KOPT-K1 (cell line): Measurements from ENCODE around the gene SEL1L3.

Source experiments
- H3K27ac ChIP-seq: fragments of 200-600 bp; sonication (generic); 2 replicates; pipeline ENCODE4 v1.5.1; 2016; ENCODE audit warnings: antibody characterized with exemption, mild to moderate bottlenecking, low read depth, low read length; ENCODE audit not compliant: poor library complexity, severe bottlenecking
- H3K36me3 ChIP-seq: fragments of 200-600 bp; sonication (generic); 2 replicates; pipeline ENCODE4 v1.5.1; 2017; ENCODE audit warnings: antibody characterized with exemption, mild to moderate bottlenecking, low read length, moderate library complexity; ENCODE audit not compliant: insufficient read depth
- H3K9me3 ChIP-seq: fragments of 200-600 bp; sonication (generic); 2 replicates; pipeline ENCODE4 v1.5.1; 2017; ENCODE audit warnings: antibody characterized with exemption, low read length, mild to moderate bottlenecking; ENCODE audit not compliant: insufficient read depth, poor library complexity, severe bottlenecking

The SEL1L3 gene

DNA sequence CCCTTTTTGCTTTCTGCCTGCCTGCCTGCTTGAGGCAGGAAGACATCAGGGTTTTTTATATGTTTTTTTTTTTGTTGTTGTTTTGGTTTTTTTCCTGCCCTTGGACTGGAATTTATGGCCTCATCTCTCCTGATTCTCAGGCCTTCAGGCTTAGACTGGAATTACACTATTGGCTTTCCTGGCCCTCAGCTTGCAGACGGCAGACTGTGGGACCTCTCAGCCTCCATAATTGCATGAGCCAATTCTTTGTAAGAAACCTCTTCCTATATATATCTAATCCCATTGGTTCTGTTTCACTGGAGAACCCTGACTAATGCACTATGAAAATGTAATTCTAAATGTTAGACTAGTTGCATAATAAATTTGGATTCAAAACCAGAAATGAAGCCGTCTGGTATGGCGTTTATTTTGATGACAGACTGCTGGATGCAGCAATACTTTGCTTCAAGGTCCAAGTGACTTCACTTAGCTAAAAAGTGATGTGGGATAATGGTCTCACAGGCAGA, 59.0 kb downstream of the SEL1L3 start:
- H3K27ac ChIP-seq = no peak overlapping the region
- no peaks in the 10 kb centered on the region for H3K36me3 ChIP-seq
- no peaks in the 10 kb centered on the region for H3K9me3 ChIP-seq

GRCh38 chr4:25801594-25801993, 61.2 kb downstream of the SEL1L3 start:
- H3K9me3 ChIP-seq = no peaks in the 10 kb centered on the region
- H3K27ac ChIP-seq = no peak overlapping the region
- no peaks in the 10 kb centered on the region for H3K36me3 ChIP-seq

- no peaks in the 10 kb centered on the region for H3K36me3 ChIP-seq
- H3K27ac ChIP-seq = no peak overlapping the region
Measured at GRCh38 chr4:25800245-25800644, 62.5 kb downstream of the SEL1L3 start.

GRCh38 chr4:25799522-25799921, 63.3 kb downstream of the SEL1L3 start:
- Histone ChIP-seq H3K36me3 (no peaks in the 10 kb centered on the region), H3K27ac (no peak overlapping the region)

More at GRCh38 chr4:25800245-25800644, 62.5 kb downstream of the SEL1L3 start:
- no peaks in the 10 kb centered on the region for H3K9me3 ChIP-seq

GRCh38 chr4:25797136-25797535, 65.7 kb downstream of the SEL1L3 start:
- H3K36me3 ChIP-seq = no peaks in the 10 kb centered on the region
- H3K27ac ChIP-seq = no peak overlapping the region
- no peaks in the 10 kb centered on the region for H3K9me3 ChIP-seq

More at GRCh38 chr4:25799522-25799921, 63.3 kb downstream of the SEL1L3 start:
- H3K9me3 ChIP-seq = no peaks in the 10 kb centered on the region

DNA sequence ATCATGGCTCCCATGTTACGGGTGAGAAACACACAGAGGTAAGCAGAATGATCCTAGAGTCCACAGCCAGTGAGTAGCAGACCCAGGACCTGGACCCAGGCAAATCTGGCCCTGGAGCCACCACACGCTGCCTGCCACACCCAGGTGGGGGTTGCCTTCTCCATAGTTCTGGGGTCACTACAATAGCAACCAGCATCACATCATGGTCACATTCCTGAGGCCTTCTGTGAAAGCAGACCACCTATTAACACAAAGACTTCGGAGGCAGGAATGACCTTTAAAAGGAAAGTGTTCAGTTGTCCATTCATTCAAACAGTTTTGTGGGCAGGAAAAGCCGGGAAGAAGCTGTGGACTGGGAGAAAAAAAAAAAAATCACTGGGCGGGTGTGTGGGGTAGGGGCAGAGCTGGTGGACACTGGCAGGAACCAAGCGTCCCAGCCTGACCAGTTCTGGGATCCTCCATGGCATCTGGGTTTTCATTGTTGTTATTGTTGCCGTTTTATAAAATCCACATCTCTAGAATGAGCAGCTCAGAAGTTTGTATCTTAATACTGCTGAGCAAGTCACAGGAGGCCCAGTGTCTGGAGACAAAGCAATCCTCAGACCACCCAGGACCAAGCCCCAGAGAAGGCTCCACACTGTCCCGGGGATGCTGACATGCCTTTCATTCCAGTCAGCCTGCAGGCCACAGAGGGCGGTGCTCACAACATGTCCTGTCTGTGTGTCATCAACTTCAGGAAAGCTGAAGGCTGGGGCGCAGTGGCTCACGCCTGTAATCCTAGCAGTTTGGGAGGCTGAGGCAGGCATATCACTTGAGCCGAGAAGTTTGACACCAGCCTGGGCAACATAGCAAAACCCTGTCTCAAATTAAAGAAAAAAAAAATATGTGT, 67.0 kb downstream of the SEL1L3 start:
- Histone ChIP-seq H3K27ac (no peak overlapping the region), H3K36me3 (no peaks in the 10 kb centered on the region), H3K9me3 (no peaks in the 10 kb centered on the region)

- Histone ChIP-seq H3K9me3 (no peaks in the 10 kb centered on the region), H3K36me3 (no peaks in the 10 kb centered on the region), H3K27ac (no peak overlapping the region)
Measured at GRCh38 chr4:25795091-25795490, 67.7 kb downstream of the SEL1L3 start.

- Histone ChIP-seq H3K36me3 (no peaks in the 10 kb centered on the region), H3K27ac (no peak overlapping the region), H3K9me3 (no peaks in the 10 kb centered on the region)
Measured at GRCh38 chr4:25792876-25793275, 69.9 kb downstream of the SEL1L3 start.

DNA sequence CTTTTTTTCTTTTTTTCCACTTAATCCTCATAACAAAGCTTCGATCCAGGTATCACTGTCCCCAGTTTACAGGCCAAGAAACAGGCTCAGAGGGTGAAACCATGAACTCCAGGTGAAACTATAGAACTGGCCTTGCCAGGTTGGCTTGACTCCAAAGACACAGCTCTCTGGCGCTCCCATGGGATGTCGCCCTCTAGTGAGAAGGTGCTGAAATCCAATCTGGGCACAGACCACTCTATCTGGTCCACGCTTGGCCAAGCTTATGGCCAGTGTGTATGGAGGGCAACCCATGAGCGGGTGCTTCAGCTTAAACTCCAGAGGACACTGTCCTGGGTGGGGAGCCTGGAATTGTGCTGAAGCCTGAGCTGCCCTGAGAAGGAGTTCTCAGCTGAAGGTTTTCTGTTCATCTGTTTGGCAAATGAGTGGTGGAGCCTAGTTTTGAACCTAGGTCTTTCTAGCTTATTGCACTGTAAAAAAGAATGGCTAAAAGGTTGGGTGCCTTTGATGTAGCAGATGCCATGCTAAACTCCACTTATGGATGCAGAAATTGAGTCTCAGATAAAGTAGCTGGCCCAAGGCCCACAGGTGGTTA, 70.5 kb downstream of the SEL1L3 start:
- H3K9me3 ChIP-seq = no peaks in the 10 kb centered on the region
- H3K36me3 ChIP-seq = no peaks in the 10 kb centered on the region
- no peak overlapping the region for H3K27ac ChIP-seq

DNA sequence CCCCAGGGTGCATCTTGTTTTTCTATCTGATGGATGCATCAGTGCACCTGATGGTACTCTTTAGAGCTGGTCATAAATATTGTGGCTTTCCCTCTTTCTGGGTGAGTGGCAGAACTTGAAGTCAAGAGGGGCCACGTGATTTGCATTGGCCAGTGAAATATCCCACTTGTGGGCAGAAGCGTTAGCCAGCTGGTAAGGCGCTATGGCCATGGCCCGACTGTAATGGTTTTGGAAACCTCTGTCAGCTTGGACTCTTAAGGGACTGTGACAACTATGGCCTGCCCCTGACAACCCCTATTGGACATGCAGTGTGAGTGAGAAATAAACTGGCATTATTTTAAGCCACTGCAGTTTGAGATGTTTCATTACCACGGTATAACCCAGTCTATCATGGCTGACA, 72.8 kb downstream of the SEL1L3 start:
- no peaks in the 10 kb centered on the region for H3K9me3 ChIP-seq
- H3K36me3 ChIP-seq = no peaks in the 10 kb centered on the region
- no peak overlapping the region for H3K27ac ChIP-seq

GRCh38 chr4:25788703-25789238, 74.0 kb downstream of the SEL1L3 start:
- Histone ChIP-seq H3K36me3 (no peaks in the 10 kb centered on the region), H3K27ac (no peak overlapping the region), H3K9me3 (no peaks in the 10 kb centered on the region)

GRCh38 chr4:25786497-25787065, 76.2 kb downstream of the SEL1L3 start:
- Histone ChIP-seq H3K9me3 (no peaks in the 10 kb centered on the region), H3K27ac (no peak overlapping the region), H3K36me3 (no peaks in the 10 kb centered on the region)

DNA sequence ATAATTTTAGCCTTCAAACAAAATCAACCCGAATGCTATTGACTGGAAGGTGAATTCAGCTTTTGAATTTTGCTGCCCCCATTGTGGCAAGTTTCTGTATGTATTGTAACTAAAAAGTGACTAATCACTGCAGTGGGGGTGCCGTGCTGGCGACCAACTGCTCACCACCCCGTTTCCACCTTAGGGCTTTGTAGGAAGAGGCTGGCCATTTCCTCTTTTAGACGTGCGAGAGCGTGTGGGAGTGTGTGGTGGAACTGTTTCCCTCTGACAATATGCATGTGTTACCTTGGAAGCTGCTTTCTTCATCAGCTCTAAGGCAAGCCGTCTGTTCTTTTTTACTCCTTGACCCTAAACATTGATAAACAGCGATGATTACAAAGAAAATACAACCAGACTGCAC, 78.8 kb downstream of the SEL1L3 start:
- no peaks in the 10 kb centered on the region for H3K9me3 ChIP-seq

DNA sequence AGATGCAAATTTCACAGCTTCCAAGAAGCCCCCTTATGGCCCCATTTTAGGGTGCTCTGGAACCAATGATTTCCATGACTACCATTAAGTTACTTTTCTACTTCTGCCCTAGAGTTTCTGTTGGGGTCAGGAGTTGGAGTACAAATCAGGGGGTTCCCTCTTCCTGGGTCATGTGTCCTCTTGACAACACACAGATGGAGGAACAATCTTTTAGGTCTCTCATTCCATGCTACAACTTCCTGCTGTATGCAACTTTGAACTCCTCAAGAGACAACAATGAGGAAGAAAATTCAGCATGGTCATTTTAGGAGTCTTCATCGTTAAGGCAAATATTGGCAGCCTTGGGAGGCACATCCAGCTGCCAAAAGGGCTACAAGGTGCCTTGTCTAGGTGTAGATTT, 79.7 kb downstream of the SEL1L3 start:
- H3K36me3 ChIP-seq = no peaks in the 10 kb centered on the region
- no peaks in the 10 kb centered on the region for H3K9me3 ChIP-seq
- H3K27ac ChIP-seq = no peak overlapping the region

More for the DNA sequence above, 78.8 kb downstream of the SEL1L3 start:
- H3K27ac ChIP-seq = no peak overlapping the region
- H3K36me3 ChIP-seq = no peaks in the 10 kb centered on the region

- Histone ChIP-seq H3K27ac (no peak overlapping the region), H3K9me3 (no peaks in the 10 kb centered on the region), H3K36me3 (no peaks in the 10 kb centered on the region)
Measured at GRCh38 chr4:25782482-25782881, 80.3 kb downstream of the SEL1L3 start.
